ENCODE results near the gene PITPNM1. TPM values are rescaled to one million over a fixed set of nuclear protein-coding genes. Genes with fewer than 3 reads are reported as not detected.
"Not testable (repeated sequence)": the region's sequence is repeated elsewhere in the genome, so short reads cannot be mapped to it uniquely, and the experiment has no call there.

Gene PITPNM1
- total RNA-seq = 10 to 100 TPM in 1 of 2 donors, 1 to 10 TPM in 1; 8.6 to 24.4 TPM

DNA sequence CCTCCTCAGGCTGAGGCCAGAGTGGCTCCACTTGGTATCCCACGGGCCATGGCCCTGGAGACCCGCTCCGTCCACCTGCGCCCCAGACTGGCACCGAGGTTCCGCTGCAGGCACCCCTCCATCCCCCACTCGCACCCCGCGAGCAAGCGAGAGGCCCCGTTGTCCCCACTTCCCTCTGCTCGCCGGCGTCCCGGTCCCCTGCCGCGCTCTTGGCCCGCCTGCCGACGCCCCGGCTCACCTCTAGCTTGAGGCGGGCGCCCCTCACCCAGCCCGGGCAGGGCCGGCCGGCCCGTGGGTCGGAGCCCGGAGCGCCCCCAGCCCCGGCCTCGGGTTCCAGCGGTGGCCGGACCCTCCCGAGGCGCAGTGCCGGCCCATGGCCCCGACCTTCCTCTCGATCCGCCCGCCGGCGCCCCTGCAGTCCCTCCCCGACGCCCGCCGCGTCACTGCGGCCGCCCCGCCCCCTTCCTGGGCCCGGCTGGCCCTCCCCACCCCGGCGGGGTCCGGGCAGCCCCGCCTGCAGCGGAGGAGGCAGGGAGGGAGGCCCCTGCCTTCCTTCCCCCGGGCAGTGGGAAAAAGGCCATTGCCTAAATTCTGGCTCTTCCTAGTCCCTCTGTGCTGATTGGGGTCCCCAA, at the start of gene PITPNM1:
PITPNM1 (minus strand) TSS at position 414 of the 632 bp plus-strand sequence. CDS start 1,183 bp downstream, outside the sequence.
- DNase-seq (peak; percentile 66 to 71 (median 68)), ATAC-seq (peak; percentile 5)
- Histone ChIP-seq H3K9me3 (no peaks in the 10 kb centered on the region), H3K4me1 (peaks cover 50% of the 10 kb centered on the region), H3K27me3 (no peaks in the 10 kb centered on the region), H3K27ac (peak within 1 kb of the TSS; percentile 97 to 99 (median 98)), H3K36me3 (replicated peaks in 1 of 2; ENCODE audit: insufficient read depth in 1 of 2, low read depth in 2 of 2) (peaks cover 0 to 3% of the 10 kb centered on the region in 2 donors), H3K4me3 (peak within 1 kb of the TSS; percentile 28 to 34)
- TF ChIP-seq CTCF (IDR thresholded peaks at IDR 0.05) (no peak), POLR2A (IDR thresholded peaks at IDR 0.05) (no peak)
- whole genome bisulfite sequencing, 2 donors = 0 to 2% methylated on average over 10 to 56 of the region's 58 CpGs
- intact Hi-C loops (cut with DNase I) = no loop called here

- ATAC-seq; H3K36me3 ChIP-seq (replicated peaks in 1 of 2; ENCODE audit: insufficient read depth in 1 of 2, low read depth in 2 of 2); H3K27ac ChIP-seq; H3K27me3 ChIP-seq; DNase-seq; intact Hi-C loops (cut with DNase I); H3K4me1 ChIP-seq; H3K9me3 ChIP-seq; H3K4me3 ChIP-seq: not testable (repeated sequence)
These were observed 46.5 kb upstream of the PITPNM1 start for GRCh38 chr11:67551697-67552096.

DNA sequence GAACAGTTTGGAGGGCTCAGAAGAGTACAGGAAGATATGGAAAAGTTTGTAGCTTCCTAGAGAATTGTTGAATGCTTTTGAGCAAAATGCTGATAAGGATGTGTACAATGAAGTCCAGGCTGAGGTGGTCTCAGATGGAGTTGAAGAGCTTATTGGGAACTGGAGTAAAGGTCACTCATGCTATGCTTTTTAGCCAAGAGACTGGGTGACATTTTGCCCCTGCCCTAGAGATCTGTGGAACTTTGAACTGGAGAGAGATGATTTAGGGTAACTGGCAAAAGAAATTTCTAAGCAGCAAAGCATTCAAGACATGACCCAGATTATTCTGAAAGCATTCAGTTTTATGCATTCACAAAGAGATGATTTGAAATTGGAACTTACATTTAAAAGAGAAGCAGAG, 46.0 kb upstream of the PITPNM1 start:
- H3K4me3 ChIP-seq = no peak overlapping the region
- no peaks in the 10 kb centered on the region for H3K9me3 ChIP-seq
- no peak for ATAC-seq
- no peak overlapping the region for H3K27ac ChIP-seq
- peaks cover 10% of the 10 kb centered on the region for H3K4me1 ChIP-seq
- no peak for TF ChIP-seq POLR2A (IDR thresholded peaks at IDR 0.05)
- TF ChIP-seq CTCF (IDR thresholded peaks at IDR 0.05) = no peak
- no peaks in the 10 kb centered on the region for H3K27me3 ChIP-seq
- intact Hi-C loops (cut with DNase I) = no loop called here
- no peak for DNase-seq
- H3K36me3 ChIP-seq (replicated peaks in 1 of 2; ENCODE audit: insufficient read depth in 1 of 2, low read depth in 2 of 2) = no peaks in the 10 kb centered on the region

- Histone ChIP-seq H3K27ac (no peak overlapping the region), H3K9me3 (no peaks in the 10 kb centered on the region), H3K36me3 (replicated peaks in 1 of 2; ENCODE audit: insufficient read depth in 1 of 2, low read depth in 2 of 2) (no peaks in the 10 kb centered on the region), H3K4me1 (peaks cover 28% of the 10 kb centered on the region), H3K4me3 (no peak overlapping the region), H3K27me3 (no peaks in the 10 kb centered on the region)
- ATAC-seq (no peak), DNase-seq (no peak)
- TF ChIP-seq CTCF (IDR thresholded peaks at IDR 0.05) (no peak), POLR2A (IDR thresholded peaks at IDR 0.05) (no peak)
- intact Hi-C loops (cut with DNase I) = no loop called here
- 83% methylated on average over 9 of the region's 9 CpGs for WGBS, 2 donors
These were observed 43.5 kb upstream of the PITPNM1 start for GRCh38 chr11:67548555-67549110.

GRCh38 chr11:67548112-67548511, 42.9 kb upstream of the PITPNM1 start:
- H3K4me3 ChIP-seq; ATAC-seq; H3K9me3 ChIP-seq; H3K27ac ChIP-seq; intact Hi-C loops (cut with DNase I); H3K36me3 ChIP-seq (replicated peaks in 1 of 2; ENCODE audit: insufficient read depth in 1 of 2, low read depth in 2 of 2); DNase-seq; H3K27me3 ChIP-seq: not testable (repeated sequence)
- 81 to 91% methylated on average over 4 of the region's 4 CpGs for WGBS, 2 donors
- peaks cover 31% of the 10 kb centered on the region for H3K4me1 ChIP-seq

DNA sequence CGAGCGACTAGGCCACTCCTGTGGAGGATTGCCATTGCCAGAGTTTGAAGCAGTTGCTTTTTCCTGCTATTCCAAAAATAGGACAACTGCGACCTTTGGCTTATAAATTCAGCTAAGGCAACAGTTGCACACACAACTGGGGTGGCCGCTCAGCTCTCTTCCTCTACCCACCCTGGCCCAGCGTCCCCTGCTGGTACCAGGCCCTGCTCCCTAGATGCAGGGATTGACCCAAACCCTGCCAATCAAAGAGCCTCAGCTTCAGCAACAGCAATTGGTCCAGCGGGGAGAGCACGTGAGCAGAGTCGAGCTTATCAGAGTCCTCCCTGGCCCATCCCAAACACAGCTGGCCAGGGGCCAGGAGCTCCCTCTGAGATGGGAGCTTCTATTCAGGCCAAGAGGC, 40.1 kb upstream of the PITPNM1 start:
- Histone ChIP-seq H3K4me3 (no peak overlapping the region), H3K27ac (peak overlapping the region in 2 of 4 donors; percentile 43 to 46), H3K9me3 (no peaks in the 10 kb centered on the region), H3K4me1 (peaks cover 31% of the 10 kb centered on the region), H3K36me3 (replicated peaks in 1 of 2; ENCODE audit: insufficient read depth in 1 of 2, low read depth in 2 of 2) (no peaks in the 10 kb centered on the region), H3K27me3 (no peaks in the 10 kb centered on the region)
- DNase-seq = peak; percentile 17 to 31 (median 24)
- TF ChIP-seq CTCF (IDR thresholded peaks at IDR 0.05) = no peak
- TF ChIP-seq POLR2A (IDR thresholded peaks at IDR 0.05) = no peak
- intact Hi-C loops (cut with DNase I) = no loop called here
- WGBS, 2 donors = 40 to 41% methylated on average over 6 to 8 of the region's 8 CpGs
- ATAC-seq = peak; percentile 39

Data from body of pancreas (tissue), 4 donors.